Gastrocnemius medialis (tissue), 4 donors: ENCODE data around the gene HSD17B3. TPM values are rescaled to one million over a fixed set of nuclear protein-coding genes. Genes with fewer than 3 reads are reported as not detected.

Experiments
- ATAC-seq, 2 donors: fragments of 150-250 bp; one replicate each; pipeline ENCODE4 v1.9.1; 2016
- DNase-seq, 2 donors: peaks; one replicate each; pipeline ENCODE4 v3.0.0-alpha.2; 2019
- H3K27ac ChIP-seq, 4 donors: fragments of 200-600 bp; sonication (generic); 1 replicate in 1 of 4; 2 replicates in 3 of 4; pipeline ENCODE4 v1.5.1; 2016 to 2018; ENCODE audit warnings: mild to moderate bottlenecking in 2 of 4, moderate library complexity in 1 of 4
- H3K27me3 ChIP-seq, 3 donors: fragments of 200-600 bp; sonication (generic) in 2 of 3; 1 replicate in 1 of 3; 2 replicates in 2 of 3; pipeline versions ENCODE4 v1.5.1 to v1.6.0; 2016 to 2019; ENCODE audit warnings: mild to moderate bottlenecking in 1 of 3, moderate library complexity in 1 of 3
- H3K36me3 ChIP-seq, 2 donors: fragments of 200-600 bp; sonication (generic) in 1 of 2; one replicate each; pipeline ENCODE4 v1.5.1; 2017 to 2018
- H3K4me1 ChIP-seq, 2 donors: fragments of 200-600 bp; sonication (generic) in 1 of 2; one replicate each; pipeline ENCODE4 v1.5.1; 2016 to 2017; ENCODE audit warnings: mild to moderate bottlenecking in 2 of 2
- H3K4me3 ChIP-seq, 4 donors: fragments of 200-600 bp; sonication (generic) in 3 of 4; 1 replicate in 1 of 4; 2 replicates in 3 of 4; pipeline ENCODE4 v1.5.1; 2016 to 2019; ENCODE audit warnings: mild to moderate bottlenecking in 2 of 4
- H3K9me3 ChIP-seq, 3 donors: fragments of 200-600 bp; sonication (generic) in 2 of 3; 1 replicate in 1 of 3; 2 replicates in 2 of 3; pipeline ENCODE4 v1.5.1; 2016 to 2019
- POLR2A ChIP-seq, 2 donors: fragments of 450-650 bp; IDR thresholded peaks; one replicate each; pipeline ENCODE4 v1.6.1; 2017; ENCODE audit warnings: antibody characterized with exemption in 2 of 2, mild to moderate bottlenecking in 2 of 2, moderate library complexity in 2 of 2
- in situ Hi-C, 4 donors: fragments of 200-750 bp; cut with MboI; loops; one replicate each; pipeline versions ENCODE4 v1.15.0 to v1.8.0; 2017; ENCODE audit warnings: low sequenced_read_pairs in 4 of 4
- intact Hi-C: fragments of 100-400 bp; cut with DNase I; formaldehyde crosslinking; loops from one replicate; pipeline ENCODE4 v1.15.1; 2023; ENCODE audit warnings: low total_unique reads
- total RNA-seq, 4 donors: library from RNA; depleted of rRNA; stranded (reverse); fragments of >200 nt; gene quantifications; one replicate each; pipeline versions ENCODE4 v1.1.0 to v1.2.3, GENCODE V29; 2016
- TF ChIP-seq, protein P1 (sequence below), 5 experiments: fragments of 450-650 bp in 3 of 5; fragments of 200-600 bp in 2 of 5; sonication (generic) in 2 of 5; IDR thresholded peaks in 4 of 5; conservative IDR thresholded peaks in 1 of 5; 1 replicate in 4 of 5; 2 replicates in 1 of 5; pipeline ENCODE4 v1.5.1; 2016 to 2019; ENCODE audit warnings: antibody characterized with exemption in 5 of 5, mild to moderate bottlenecking in 3 of 5, moderate library complexity in 3 of 5

HSD17B3 gene
- total RNA-seq, 4 donors from 2014 or later: not detected

DNA sequence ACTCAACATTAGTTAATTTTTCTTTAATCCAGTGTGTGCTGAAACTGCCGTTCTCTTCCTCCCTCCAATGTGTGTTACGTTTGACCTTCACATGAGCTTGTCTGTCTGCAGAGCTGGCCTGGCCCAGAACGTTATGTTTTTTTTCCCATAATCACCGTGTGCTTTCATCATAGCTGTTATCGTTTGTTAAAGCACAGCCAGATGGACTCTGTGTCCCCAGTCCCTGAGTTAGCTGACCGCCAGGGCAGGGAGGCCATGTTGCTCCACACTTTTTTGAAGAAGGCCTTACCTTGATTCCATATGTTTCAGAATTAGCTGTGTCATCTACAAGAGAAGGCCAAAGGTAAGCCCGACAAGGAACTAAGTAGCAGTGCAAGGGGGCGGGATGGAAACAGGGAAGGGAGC is 55.7 kb downstream of the HSD17B3 start:
- no peak for TF ChIP-seq POLR2A (IDR thresholded peaks at IDR 0.05)
- TF ChIP-seq, protein P1, sequence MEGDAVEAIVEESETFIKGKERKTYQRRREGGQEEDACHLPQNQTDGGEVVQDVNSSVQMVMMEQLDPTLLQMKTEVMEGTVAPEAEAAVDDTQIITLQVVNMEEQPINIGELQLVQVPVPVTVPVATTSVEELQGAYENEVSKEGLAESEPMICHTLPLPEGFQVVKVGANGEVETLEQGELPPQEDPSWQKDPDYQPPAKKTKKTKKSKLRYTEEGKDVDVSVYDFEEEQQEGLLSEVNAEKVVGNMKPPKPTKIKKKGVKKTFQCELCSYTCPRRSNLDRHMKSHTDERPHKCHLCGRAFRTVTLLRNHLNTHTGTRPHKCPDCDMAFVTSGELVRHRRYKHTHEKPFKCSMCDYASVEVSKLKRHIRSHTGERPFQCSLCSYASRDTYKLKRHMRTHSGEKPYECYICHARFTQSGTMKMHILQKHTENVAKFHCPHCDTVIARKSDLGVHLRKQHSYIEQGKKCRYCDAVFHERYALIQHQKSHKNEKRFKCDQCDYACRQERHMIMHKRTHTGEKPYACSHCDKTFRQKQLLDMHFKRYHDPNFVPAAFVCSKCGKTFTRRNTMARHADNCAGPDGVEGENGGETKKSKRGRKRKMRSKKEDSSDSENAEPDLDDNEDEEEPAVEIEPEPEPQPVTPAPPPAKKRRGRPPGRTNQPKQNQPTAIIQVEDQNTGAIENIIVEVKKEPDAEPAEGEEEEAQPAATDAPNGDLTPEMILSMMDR (IDR thresholded peaks at IDR 0.05 in 4 of 5, conservative IDR thresholded peaks at IDR 0.05 in 1 of 5): no peak
- in situ Hi-C loops (no loop called here), intact Hi-C loops (no loop called here)
- ATAC-seq: no peak
- DNase-seq: no peak
- Histone ChIP-seq H3K4me3 (no peak overlapping the region), H3K27ac (no peak overlapping the region), H3K9me3 (no peaks in the 10 kb centered on the region), H3K36me3 (no peaks in the 10 kb centered on the region), H3K27me3 (no peaks in the 10 kb centered on the region), H3K4me1 (no peaks in the 10 kb centered on the region)

DNA sequence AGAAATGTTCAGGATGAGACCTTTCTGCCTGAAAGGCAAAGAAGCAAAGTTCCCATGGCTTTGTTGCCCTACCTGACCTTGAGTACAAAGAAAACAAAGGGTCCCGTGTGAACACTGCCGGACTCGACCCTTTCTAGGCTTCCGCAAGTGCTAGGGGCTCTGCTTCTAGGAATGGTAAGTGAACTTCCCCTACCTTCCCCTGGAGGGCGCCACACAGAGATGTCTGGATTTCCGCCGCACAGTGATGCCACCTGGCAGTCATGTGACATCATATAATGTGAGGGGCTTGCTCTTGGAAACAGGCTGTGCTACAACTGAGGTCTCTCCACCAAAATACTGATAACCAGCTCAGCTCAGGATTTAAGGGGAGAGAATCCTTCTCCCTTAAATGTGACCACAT is 56.6 kb downstream of the HSD17B3 start:
- in situ Hi-C loops (no loop called here), intact Hi-C loops (no loop called here)
- Histone ChIP-seq H3K9me3 (no peaks in the 10 kb centered on the region), H3K27me3 (no peaks in the 10 kb centered on the region), H3K4me3 (no peak overlapping the region), H3K27ac (no peak overlapping the region), H3K4me1 (no peaks in the 10 kb centered on the region), H3K36me3 (no peaks in the 10 kb centered on the region)
- TF ChIP-seq POLR2A (IDR thresholded peaks at IDR 0.05): no peak
- TF ChIP-seq, protein P1 (IDR thresholded peaks at IDR 0.05 in 4 of 5, conservative IDR thresholded peaks at IDR 0.05 in 1 of 5): no peak
- ATAC-seq (no peak), DNase-seq (no peak)

DNA sequence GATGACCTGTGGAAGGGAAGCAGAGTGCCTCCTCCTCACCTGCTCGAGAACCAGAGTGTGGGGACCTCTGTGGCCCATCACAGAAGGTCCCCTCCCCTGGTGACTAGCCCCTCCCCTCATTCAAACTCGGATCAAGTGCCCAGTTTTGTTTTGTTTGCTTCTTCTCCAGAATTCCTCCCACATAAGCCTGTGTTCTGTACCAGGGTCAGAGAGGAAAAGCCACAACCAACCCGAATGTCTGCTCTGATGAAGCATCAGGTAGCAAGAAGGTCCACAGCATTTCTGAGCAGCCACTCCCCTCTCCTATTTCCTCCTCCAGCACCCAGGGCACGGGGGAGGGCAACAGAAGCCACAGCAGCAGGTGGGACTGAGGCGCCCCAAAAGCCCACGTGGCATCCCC is 58.2 kb downstream of the HSD17B3 start:
- no peaks in the 10 kb centered on the region for H3K9me3 ChIP-seq
- DNase-seq (no peak), ATAC-seq (no peak)
- intact Hi-C loops (no loop called here), in situ Hi-C loops (no loop called here)
- H3K4me3 ChIP-seq: no peak overlapping the region
- no peaks in the 10 kb centered on the region for H3K4me1 ChIP-seq
- no peak overlapping the region for H3K27ac ChIP-seq
- no peaks in the 10 kb centered on the region for H3K27me3 ChIP-seq
- TF ChIP-seq, protein P1 (IDR thresholded peaks at IDR 0.05 in 4 of 5, conservative IDR thresholded peaks at IDR 0.05 in 1 of 5): no peak
- TF ChIP-seq POLR2A (IDR thresholded peaks at IDR 0.05): no peak
- no peaks in the 10 kb centered on the region for H3K36me3 ChIP-seq

DNA sequence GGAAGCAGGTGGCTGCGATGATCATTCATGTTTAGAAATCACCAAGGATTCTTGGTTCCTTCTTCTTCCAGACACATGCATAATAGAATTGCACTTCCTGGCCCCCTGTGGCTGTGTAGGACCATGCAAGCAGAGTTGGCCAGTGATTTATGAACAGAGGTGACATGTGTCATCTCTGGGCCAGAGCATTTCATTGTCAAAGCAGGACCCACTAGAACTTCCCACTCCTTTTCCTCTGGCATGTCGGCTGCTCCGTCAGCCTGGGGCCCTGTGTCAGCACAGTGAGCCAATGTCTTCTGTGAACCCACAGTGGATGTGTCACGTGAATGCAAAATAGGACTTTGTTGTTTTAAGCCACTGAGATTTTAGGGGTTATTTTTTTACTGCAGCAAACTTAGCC is 59.2 kb downstream of the HSD17B3 start:
- in situ Hi-C loops (no loop called here), intact Hi-C loops (no loop called here)
- TF ChIP-seq, protein P1 (IDR thresholded peaks at IDR 0.05 in 4 of 5, conservative IDR thresholded peaks at IDR 0.05 in 1 of 5): no peak
- no peak for TF ChIP-seq POLR2A (IDR thresholded peaks at IDR 0.05)
- no peaks in the 10 kb centered on the region for H3K36me3 ChIP-seq
- H3K4me3 ChIP-seq: no peak overlapping the region
- DNase-seq (no peak), ATAC-seq (no peak)
- no peaks in the 10 kb centered on the region for H3K4me1 ChIP-seq
- no peaks in the 10 kb centered on the region for H3K27me3 ChIP-seq
- H3K9me3 ChIP-seq: no peaks in the 10 kb centered on the region
- no peak overlapping the region for H3K27ac ChIP-seq

DNA sequence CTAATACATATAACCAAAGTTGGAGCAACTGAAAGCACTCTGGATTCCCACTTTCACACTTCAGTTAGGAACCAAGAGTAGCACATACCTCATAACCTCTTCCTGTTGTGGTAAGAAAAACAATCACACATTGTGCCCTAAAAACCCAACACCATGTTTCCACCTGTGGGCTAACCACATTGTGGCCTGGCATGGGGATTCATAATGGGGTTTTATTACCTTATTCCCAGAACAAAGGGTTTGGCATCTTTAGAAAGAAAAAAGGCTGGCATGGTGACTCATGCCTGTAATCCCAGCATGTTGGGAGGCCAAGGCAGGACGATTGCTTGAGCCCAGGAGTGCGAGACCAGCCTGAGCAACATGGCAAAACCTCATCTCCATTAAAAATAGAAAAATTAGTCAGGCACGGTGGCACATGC is 60.6 kb downstream of the HSD17B3 start:
- Histone ChIP-seq H3K9me3 (no peaks in the 10 kb centered on the region), H3K27me3 (no peaks in the 10 kb centered on the region), H3K4me3 (no peak overlapping the region), H3K36me3 (no peaks in the 10 kb centered on the region), H3K4me1 (peaks cover 0 to 4% of the 10 kb centered on the region in 2 donors), H3K27ac (no peak overlapping the region)
- in situ Hi-C loops (no loop called here), intact Hi-C loops (no loop called here)
- no peak for DNase-seq
- TF ChIP-seq, protein P1 (IDR thresholded peaks at IDR 0.05 in 4 of 5, conservative IDR thresholded peaks at IDR 0.05 in 1 of 5): no peak
- TF ChIP-seq POLR2A (IDR thresholded peaks at IDR 0.05): no peak
- no peak for ATAC-seq
